ENCODE data around the gene TMEM109.
A peak's percentile ranks its signal among the peaks of the same experiment; 100 is the strongest.

TMEM109 gene

GRCh38 chr11:60970369-60970774 is 56.4 kb downstream of the TMEM109 start:
- no peak overlapping the region for H3K4me3 ChIP-seq (ENCODE audit: low read depth, low read length)
- peak; percentile 95 for TF ChIP-seq CTCF (IDR thresholded peaks at IDR 0.05; ENCODE audit: borderline replicate concordance, insufficient read depth, low read depth, low read length)

GRCh38 chr11:60970890-60971289 is 56.9 kb downstream of the TMEM109 start:
- TF ChIP-seq CTCF (IDR thresholded peaks at IDR 0.05; ENCODE audit: borderline replicate concordance, insufficient read depth, low read depth, low read length) = no peak
- H3K4me3 ChIP-seq (ENCODE audit: low read depth, low read length) = no peak overlapping the region

GRCh38 chr11:60971520-60971919 is 57.6 kb downstream of the TMEM109 start, which contains the start of gene CD6:
Gene CD6, plus strand, starts transcription at chr11:60971680. Its CDS starts 186 bp downstream, at chr11:60971866.
- no peak for TF ChIP-seq CTCF (IDR thresholded peaks at IDR 0.05; ENCODE audit: borderline replicate concordance, insufficient read depth, low read depth, low read length)
- H3K4me3 ChIP-seq (ENCODE audit: low read depth, low read length) = peak within 1 kb of the TSS; percentile 52

- TF ChIP-seq CTCF (IDR thresholded peaks at IDR 0.05; ENCODE audit: borderline replicate concordance, insufficient read depth, low read depth, low read length) = no peak
- H3K4me3 ChIP-seq (ENCODE audit: low read depth, low read length) = peak overlapping the region; percentile 52
Observed at GRCh38 chr11:60972182-60973030, 58.4 kb downstream of the TMEM109 start.
